ENCODE measurements around the gene COL4A2. TPM values are rescaled to one million over a fixed set of nuclear protein-coding genes. Genes with fewer than 3 reads are reported as not detected.

Gene COL4A2
- total RNA-seq = 990 and 1,110 TPM in 2 replicates

DNA sequence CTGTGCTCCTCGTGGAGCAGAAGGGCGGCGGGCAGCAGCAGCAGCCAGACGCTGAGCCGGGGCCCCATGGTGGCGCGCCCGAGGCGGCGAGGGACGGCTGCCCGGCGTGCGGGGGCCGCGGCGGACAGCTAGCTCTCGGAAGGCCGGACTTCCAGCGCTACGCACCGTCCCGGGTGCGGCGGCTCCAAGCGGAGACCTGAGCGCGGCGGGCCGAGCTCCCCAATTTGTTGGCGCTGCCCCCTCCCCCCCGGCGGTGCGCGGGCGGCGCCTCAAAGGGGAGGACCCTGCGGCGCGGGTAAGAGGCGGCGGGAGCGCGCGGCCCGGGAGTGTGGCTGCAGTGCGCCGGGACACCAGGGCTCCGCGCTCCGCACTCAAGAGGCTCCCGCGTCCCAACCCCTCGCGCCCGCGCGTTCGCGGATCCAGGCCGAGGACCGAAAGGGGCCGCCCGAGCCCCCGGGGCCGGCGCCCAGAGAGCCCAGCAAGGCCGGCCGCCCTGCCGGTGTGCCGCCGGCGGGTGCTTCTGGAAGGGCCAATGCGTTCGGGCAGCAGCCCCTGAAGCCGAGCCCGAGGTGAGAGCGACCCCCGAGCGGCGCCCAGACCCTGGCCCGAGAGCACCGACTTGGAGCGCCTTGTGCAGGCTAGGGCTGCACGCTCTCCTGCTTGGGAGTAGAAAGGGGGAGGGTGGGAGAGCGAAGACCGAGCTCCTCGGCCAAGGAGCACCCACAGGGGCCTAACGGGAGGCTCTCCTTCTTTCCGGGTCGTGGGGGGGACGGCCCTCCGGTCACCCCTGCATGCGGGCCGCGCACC is at the start of gene COL4A2, which contains the start of gene COL4A1:
Gene COL4A2 (plus strand): TSS at position 325 of the 807 bp plus-strand sequence. CDS start 620 bp downstream, outside the sequence.
Gene COL4A1 (minus strand): TSS at position 198 of the 807 bp plus-strand sequence. CDS start 130 bp downstream, at position 68.

DNA sequence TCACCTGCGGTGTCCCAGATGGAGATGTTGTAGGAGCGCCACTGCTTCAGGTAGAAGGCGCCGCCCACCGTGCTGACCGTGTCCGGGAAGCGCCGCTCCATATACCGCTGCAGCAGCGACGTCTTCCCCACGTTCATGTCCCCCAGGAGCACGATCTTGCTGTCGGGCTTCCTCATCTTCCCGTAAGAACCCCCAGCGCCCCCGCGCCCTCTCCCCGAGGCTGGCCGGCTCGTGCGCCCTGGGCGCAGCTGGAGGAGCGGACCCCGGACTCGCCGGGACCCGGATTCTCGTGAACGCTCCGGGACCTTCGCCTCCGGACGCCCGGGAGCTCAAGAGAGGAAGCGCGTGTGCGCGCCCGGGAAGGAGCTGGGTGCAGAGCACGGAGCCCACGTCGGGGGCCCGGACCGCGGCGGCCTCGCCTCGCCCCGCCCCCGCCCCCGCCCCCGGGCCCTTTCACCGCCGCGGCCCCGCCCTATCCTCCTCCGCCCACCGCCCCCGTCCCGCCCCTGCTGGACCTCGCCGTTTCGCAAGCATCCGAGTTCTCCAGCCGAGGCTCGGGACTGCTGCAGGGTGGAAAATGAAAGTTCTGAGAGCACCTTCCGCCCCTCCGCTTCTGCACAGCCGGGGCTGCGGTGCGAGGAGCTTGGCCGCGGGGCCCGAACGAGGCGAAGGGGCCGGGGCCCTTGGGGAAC is 254.4 kb downstream of the COL4A2 start, which contains the start of gene RAB20:
Gene RAB20 (minus strand): TSS at position 379 of the 692 bp plus-strand sequence. CDS start 203 bp downstream, at position 176.

Other genes with a start within 250 kb of the COL4A2 start
- 1,411 and 1,500 TPM in 2 replicates for gene COL4A1, start 127 bp upstream of the COL4A2 start, total RNA-seq

Measured in cardiac atrium fibroblast (primary cell).